ENCODE data around the gene EML3.
"Not testable (repeated sequence)": the region's sequence is repeated elsewhere in the genome, so short reads cannot be mapped to it uniquely, and the experiment has no call there.

The EML3 gene

DNA sequence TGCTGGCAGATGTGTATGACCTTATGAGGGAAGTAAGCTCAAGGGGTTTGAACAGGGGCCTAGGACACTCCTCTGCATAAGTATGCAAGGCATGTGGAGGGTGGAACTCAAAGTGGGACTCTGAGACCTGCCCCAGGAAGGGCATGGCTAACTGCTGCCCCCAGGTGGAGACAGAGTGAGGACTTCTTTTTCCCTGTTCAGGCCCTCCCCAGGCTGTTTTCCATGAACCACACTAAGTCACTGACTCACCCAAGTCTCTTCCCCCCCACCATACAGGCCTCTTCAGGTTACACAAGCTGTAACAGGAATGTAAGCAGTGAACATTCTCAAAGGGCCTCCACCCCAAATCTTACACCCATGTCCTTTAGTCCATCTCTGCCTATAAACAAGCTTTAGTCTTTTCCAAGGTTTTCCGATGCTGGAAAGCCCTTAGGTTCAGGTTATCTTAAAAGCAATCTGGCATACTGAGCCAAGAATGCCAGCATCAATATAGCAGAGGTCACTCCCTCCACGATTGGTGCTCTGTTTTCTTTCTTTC lies 51.9 kb downstream of the EML3 start (continued):
- TF ChIP-seq, protein P1, sequence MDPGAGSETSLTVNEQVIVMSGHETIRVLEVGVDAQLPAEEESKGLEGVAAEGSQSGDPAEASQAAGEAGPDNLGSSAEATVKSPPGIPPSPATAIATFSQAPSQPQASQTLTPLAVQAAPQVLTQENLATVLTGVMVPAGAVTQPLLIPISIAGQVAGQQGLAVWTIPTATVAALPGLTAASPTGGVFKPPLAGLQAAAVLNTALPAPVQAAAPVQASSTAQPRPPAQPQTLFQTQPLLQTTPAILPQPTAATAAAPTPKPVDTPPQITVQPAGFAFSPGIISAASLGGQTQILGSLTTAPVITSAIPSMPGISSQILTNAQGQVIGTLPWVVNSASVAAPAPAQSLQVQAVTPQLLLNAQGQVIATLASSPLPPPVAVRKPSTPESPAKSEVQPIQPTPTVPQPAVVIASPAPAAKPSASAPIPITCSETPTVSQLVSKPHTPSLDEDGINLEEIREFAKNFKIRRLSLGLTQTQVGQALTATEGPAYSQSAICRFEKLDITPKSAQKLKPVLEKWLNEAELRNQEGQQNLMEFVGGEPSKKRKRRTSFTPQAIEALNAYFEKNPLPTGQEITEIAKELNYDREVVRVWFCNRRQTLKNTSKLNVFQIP (CRISPR knock-in tag; IDR thresholded peaks at IDR 0.05; ENCODE audit: borderline replicate concordance, low read depth) = no peak
- TF ChIP-seq BACH2 (CRISPR knock-in tag; IDR thresholded peaks at IDR 0.05; ENCODE audit: borderline replicate concordance) (no peak), ESRRG (CRISPR knock-in tag; IDR thresholded peaks at IDR 0.05) (no peak)

DNA sequence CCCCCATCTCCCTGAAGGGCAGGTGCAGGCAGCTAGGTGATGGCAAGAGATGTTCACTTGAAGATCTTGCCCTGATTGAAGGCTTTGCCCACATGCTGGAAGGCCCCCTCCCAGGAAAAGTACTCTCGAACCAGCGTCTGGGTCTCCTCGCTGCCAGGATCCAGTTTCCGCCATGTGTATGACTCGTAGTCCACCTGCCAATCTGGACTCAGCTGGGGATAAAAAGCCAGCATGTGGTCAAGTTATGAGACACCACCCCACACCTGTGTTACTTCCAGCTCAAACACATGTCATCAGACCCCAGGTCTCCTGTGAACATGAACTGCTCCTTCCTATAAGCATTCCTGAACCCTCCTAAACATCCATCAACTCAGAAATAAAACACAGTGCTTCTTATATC lies 52.9 kb downstream of the EML3 start:
- not testable (repeated sequence) for ATAC-seq

DNA sequence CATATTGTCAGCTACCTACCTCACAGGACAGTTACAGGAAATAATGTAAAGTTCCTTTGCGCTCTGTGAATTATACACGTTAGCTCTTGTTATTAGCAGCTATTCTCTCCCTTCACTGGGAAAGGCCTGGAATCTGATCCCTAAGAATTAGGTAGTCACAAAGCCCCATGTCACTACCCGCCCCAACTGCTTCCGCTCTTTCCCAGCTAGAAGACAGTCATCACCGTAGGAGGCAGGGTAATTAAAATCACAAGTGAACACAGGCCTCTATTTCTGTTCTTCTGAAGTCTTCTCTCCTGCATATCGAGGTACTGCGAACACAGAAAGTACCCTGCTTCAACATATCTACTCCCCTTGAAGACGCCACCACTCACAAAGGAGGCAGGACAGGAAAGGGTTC lies 53.4 kb downstream of the EML3 start:
- ATAC-seq = no peak
- TF ChIP-seq, protein P2, sequence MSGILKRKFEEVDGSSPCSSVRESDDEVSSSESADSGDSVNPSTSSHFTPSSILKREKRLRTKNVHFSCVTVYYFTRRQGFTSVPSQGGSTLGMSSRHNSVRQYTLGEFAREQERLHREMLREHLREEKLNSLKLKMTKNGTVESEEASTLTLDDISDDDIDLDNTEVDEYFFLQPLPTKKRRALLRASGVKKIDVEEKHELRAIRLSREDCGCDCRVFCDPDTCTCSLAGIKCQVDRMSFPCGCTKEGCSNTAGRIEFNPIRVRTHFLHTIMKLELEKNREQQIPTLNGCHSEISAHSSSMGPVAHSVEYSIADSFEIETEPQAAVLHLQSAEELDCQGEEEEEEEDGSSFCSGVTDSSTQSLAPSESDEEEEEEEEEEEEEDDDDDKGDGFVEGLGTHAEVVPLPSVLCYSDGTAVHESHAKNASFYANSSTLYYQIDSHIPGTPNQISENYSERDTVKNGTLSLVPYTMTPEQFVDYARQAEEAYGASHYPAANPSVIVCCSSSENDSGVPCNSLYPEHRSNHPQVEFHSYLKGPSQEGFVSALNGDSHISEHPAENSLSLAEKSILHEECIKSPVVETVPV (CRISPR knock-in tag; IDR thresholded peaks at IDR 0.05) = no peak
- TF ChIP-seq, protein P3, sequence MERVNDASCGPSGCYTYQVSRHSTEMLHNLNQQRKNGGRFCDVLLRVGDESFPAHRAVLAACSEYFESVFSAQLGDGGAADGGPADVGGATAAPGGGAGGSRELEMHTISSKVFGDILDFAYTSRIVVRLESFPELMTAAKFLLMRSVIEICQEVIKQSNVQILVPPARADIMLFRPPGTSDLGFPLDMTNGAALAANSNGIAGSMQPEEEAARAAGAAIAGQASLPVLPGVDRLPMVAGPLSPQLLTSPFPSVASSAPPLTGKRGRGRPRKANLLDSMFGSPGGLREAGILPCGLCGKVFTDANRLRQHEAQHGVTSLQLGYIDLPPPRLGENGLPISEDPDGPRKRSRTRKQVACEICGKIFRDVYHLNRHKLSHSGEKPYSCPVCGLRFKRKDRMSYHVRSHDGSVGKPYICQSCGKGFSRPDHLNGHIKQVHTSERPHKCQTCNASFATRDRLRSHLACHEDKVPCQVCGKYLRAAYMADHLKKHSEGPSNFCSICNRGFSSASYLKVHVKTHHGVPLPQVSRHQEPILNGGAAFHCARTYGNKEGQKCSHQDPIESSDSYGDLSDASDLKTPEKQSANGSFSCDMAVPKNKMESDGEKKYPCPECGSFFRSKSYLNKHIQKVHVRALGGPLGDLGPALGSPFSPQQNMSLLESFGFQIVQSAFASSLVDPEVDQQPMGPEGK (CRISPR knock-in tag; IDR thresholded peaks at IDR 0.05; ENCODE audit: borderline replicate concordance) = no peak
- TF ChIP-seq ZFP3 (CRISPR knock-in tag; IDR thresholded peaks at IDR 0.05) = no peak
- TF ChIP-seq ZNF8 (CRISPR knock-in tag; IDR thresholded peaks at IDR 0.05) = no peak
- no peak for TF ChIP-seq OSR1 (CRISPR knock-in tag; IDR thresholded peaks at IDR 0.05)
- TF ChIP-seq PPARA (CRISPR knock-in tag; IDR thresholded peaks at IDR 0.05; ENCODE audit: borderline replicate concordance) = no peak
- TF ChIP-seq BACH2 (CRISPR knock-in tag; IDR thresholded peaks at IDR 0.05; ENCODE audit: borderline replicate concordance) = no peak
- TF ChIP-seq SNAI2 (CRISPR knock-in tag; IDR thresholded peaks at IDR 0.05) = no peak
- TF ChIP-seq ZNF70 (CRISPR knock-in tag; IDR thresholded peaks at IDR 0.05) = no peak
- TF ChIP-seq, protein P4, sequence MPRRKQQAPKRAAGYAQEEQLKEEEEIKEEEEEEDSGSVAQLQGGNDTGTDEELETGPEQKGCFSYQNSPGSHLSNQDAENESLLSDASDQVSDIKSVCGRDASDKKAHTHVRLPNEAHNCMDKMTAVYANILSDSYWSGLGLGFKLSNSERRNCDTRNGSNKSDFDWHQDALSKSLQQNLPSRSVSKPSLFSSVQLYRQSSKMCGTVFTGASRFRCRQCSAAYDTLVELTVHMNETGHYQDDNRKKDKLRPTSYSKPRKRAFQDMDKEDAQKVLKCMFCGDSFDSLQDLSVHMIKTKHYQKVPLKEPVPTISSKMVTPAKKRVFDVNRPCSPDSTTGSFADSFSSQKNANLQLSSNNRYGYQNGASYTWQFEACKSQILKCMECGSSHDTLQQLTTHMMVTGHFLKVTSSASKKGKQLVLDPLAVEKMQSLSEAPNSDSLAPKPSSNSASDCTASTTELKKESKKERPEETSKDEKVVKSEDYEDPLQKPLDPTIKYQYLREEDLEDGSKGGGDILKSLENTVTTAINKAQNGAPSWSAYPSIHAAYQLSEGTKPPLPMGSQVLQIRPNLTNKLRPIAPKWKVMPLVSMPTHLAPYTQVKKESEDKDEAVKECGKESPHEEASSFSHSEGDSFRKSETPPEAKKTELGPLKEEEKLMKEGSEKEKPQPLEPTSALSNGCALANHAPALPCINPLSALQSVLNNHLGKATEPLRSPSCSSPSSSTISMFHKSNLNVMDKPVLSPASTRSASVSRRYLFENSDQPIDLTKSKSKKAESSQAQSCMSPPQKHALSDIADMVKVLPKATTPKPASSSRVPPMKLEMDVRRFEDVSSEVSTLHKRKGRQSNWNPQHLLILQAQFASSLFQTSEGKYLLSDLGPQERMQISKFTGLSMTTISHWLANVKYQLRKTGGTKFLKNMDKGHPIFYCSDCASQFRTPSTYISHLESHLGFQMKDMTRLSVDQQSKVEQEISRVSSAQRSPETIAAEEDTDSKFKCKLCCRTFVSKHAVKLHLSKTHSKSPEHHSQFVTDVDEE (CRISPR knock-in tag; IDR thresholded peaks at IDR 0.05) = no peak
- TF ChIP-seq, protein P1 (CRISPR knock-in tag; IDR thresholded peaks at IDR 0.05; ENCODE audit: borderline replicate concordance, low read depth) = no peak
- TF ChIP-seq, protein P5, sequence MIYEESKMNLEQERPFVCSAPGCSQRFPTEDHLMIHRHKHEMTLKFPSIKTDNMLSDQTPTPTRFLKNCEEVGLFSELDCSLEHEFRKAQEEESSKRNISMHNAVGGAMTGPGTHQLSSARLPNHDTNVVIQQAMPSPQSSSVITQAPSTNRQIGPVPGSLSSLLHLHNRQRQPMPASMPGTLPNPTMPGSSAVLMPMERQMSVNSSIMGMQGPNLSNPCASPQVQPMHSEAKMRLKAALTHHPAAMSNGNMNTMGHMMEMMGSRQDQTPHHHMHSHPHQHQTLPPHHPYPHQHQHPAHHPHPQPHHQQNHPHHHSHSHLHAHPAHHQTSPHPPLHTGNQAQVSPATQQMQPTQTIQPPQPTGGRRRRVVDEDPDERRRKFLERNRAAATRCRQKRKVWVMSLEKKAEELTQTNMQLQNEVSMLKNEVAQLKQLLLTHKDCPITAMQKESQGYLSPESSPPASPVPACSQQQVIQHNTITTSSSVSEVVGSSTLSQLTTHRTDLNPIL (CRISPR knock-in tag; IDR thresholded peaks at IDR 0.05; ENCODE audit: low read depth) = no peak
- no peak for TF ChIP-seq TCF4 (CRISPR knock-in tag; IDR thresholded peaks at IDR 0.05; ENCODE audit: borderline replicate concordance)
- no peak for TF ChIP-seq ZFP30 (CRISPR knock-in tag; IDR thresholded peaks at IDR 0.05)
- TF ChIP-seq CSDC2 (CRISPR knock-in tag; IDR thresholded peaks at IDR 0.05) = no peak
- no peak for TF ChIP-seq RARB (CRISPR knock-in tag; IDR thresholded peaks at IDR 0.05)

DNA sequence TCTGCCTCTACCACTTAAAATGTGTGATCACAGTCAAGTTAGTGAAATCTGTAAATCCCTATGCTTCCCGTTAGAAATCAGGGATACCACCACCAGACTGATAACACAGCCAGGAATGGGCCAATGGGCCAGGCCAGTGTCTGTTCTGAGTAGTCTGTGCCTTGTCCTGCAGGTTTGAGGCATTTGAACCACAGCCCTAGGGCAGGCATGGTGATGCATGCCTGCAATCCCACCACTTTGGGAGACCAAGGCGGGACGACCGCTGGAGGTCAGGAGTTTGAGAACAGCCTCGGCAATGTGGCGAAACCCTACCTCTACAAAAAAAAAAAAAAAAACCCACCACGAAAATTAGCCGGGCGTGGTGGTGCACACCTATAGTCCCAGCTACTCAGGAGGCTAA lies 53.9 kb downstream of the EML3 start:
- ATAC-seq = no peak
- no peak for TF ChIP-seq SNAI2 (CRISPR knock-in tag; IDR thresholded peaks at IDR 0.05)
- TF ChIP-seq, protein P4 (CRISPR knock-in tag; IDR thresholded peaks at IDR 0.05) = no peak
- TF ChIP-seq BACH2 (CRISPR knock-in tag; IDR thresholded peaks at IDR 0.05; ENCODE audit: borderline replicate concordance) = no peak
- no peak for TF ChIP-seq PPARA (CRISPR knock-in tag; IDR thresholded peaks at IDR 0.05; ENCODE audit: borderline replicate concordance)
- no peak for TF ChIP-seq ISL1 (CRISPR knock-in tag; IDR thresholded peaks at IDR 0.05)
- TF ChIP-seq, protein P5 (CRISPR knock-in tag; IDR thresholded peaks at IDR 0.05; ENCODE audit: low read depth) = no peak
- TF ChIP-seq OSR1 (CRISPR knock-in tag; IDR thresholded peaks at IDR 0.05) = no peak
- no peak for TF ChIP-seq RARB (CRISPR knock-in tag; IDR thresholded peaks at IDR 0.05)
- TF ChIP-seq TCF4 (CRISPR knock-in tag; IDR thresholded peaks at IDR 0.05; ENCODE audit: borderline replicate concordance) = no peak
- no peak for TF ChIP-seq ESRRG (CRISPR knock-in tag; IDR thresholded peaks at IDR 0.05)
- TF ChIP-seq CSDC2 (CRISPR knock-in tag; IDR thresholded peaks at IDR 0.05) = no peak
- TF ChIP-seq TOX (CRISPR knock-in tag; IDR thresholded peaks at IDR 0.05; ENCODE audit: borderline replicate concordance) = no peak

Data from SK-N-SH treated with all-trans-retinoic acid at 6 μM for 48 hours (cell line).